GM12878 (cell line): ENCODE results near the gene MTIF2. TPM values are rescaled to one million over a fixed set of nuclear protein-coding genes. Genes with fewer than 3 reads are reported as not detected.

ENCODE experiments used
- BHLHE40 ChIP-seq, 2 experiments: fragments of 450-650 bp in 1 of 2; IDR thresholded peaks; 2 replicates each; pipeline ENCODE4 v1.6.1; 2011 to 2017; ENCODE audit warnings: low read depth in 2 of 2, borderline replicate concordance in 1 of 2, improper control_type of control experiment in 1 of 2, low read length in 1 of 2, mild to moderate bottlenecking in 1 of 2
- CBFB ChIP-seq: IDR thresholded peaks from 2 replicates; pipeline ENCODE4 v1.6.1; 2016; ENCODE audit warnings: antibody characterized with exemption, low read depth
- CEBPB ChIP-seq, 2 experiments: fragments of 150-350 bp in 1 of 2; IDR thresholded peaks; 2 replicates each; pipeline ENCODE4 v1.6.1; 2012 to 2014; ENCODE audit warnings: low read depth in 2 of 2, low read length in 2 of 2, borderline replicate concordance in 1 of 2, inconsistent platforms in 1 of 2
- CREB1 ChIP-seq: IDR thresholded peaks from 2 replicates; pipeline ENCODE4 v1.6.1; 2012; ENCODE audit warnings: low read depth, mild to moderate bottlenecking, inconsistent platforms
- GABPA ChIP-seq: IDR thresholded peaks from 2 replicates; pipeline ENCODE4 v1.6.1; 2014; ENCODE audit warnings: antibody characterized with exemption, low read depth, mild to moderate bottlenecking, inconsistent platforms
- HDGF ChIP-seq: fragments of 450-650 bp; IDR thresholded peaks from 2 replicates; pipeline ENCODE4 v1.6.1; 2016; ENCODE audit warnings: antibody characterized with exemption
- JUNB ChIP-seq: IDR thresholded peaks from 2 replicates; pipeline ENCODE4 v1.6.1; 2016; ENCODE audit warnings: antibody characterized with exemption, mild to moderate bottlenecking
- KLF5 ChIP-seq: fragments of 450-650 bp; IDR thresholded peaks from 2 replicates; pipeline ENCODE4 v1.6.1; 2014; ENCODE audit warnings: mild to moderate bottlenecking; ENCODE audit not compliant: partially characterized antibody
- MEF2B ChIP-seq: fragments of 450-650 bp; IDR thresholded peaks from 2 replicates; pipeline ENCODE4 v1.6.1; 2018; ENCODE audit warnings: mild to moderate bottlenecking, moderate library complexity; ENCODE audit not compliant: partially characterized antibody, poor library complexity, severe bottlenecking
- MTA2 ChIP-seq: fragments of 450-650 bp; IDR thresholded peaks from 2 replicates; pipeline ENCODE4 v1.6.1; 2016; ENCODE audit warnings: low read depth, mild to moderate bottlenecking, moderate library complexity
- NFIC ChIP-seq: IDR thresholded peaks from 2 replicates; pipeline ENCODE4 v1.6.1; 2012; ENCODE audit warnings: low read depth, mild to moderate bottlenecking, inconsistent platforms, low read length, moderate library complexity
- NFXL1 ChIP-seq: fragments of 450-650 bp; IDR thresholded peaks from 2 replicates; pipeline ENCODE4 v1.6.1; 2017; ENCODE audit warnings: antibody characterized with exemption, mild to moderate bottlenecking, borderline replicate concordance
- PAX5 ChIP-seq: IDR thresholded peaks from 2 replicates; pipeline ENCODE4 v1.6.1; 2011; ENCODE audit warnings: low read depth, low read length, borderline replicate concordance
- PRDM15 ChIP-seq: fragments of 450-650 bp; formaldehyde crosslinking; IDR thresholded peaks from 2 replicates; pipeline ENCODE4 v1.4.0; 2020; ENCODE audit warnings: mild to moderate bottlenecking, moderate library complexity
- RAD51 ChIP-seq: fragments of 450-650 bp; IDR thresholded peaks from 2 replicates; pipeline ENCODE4 v1.6.1; 2016; ENCODE audit warnings: moderate library complexity, mild to moderate bottlenecking, inconsistent platforms
- RB1 ChIP-seq: fragments of 450-650 bp; formaldehyde crosslinking; IDR thresholded peaks from 2 replicates; pipeline ENCODE4 v1.6.1; 2017; ENCODE audit warnings: mild to moderate bottlenecking, borderline replicate concordance
- RCOR1 ChIP-seq: conservative IDR thresholded peaks from 2 replicates; pipeline ENCODE4 v1.6.1; 2012; ENCODE audit warnings: low read depth, low read length, improper control_type of control experiment
- RELA ChIP-seq: fragments of 450-650 bp; IDR thresholded peaks from 2 replicates; pipeline ENCODE4 v1.8.0; 2014; ENCODE audit warnings: borderline replicate concordance; ENCODE audit not compliant: partially characterized antibody
- SUZ12 ChIP-seq: fragments of 200-600 bp; sonication (generic); IDR thresholded peaks from one replicate; pipeline ENCODE4 v1.6.1; 2018; ENCODE audit warnings: antibody characterized with exemption, mild to moderate bottlenecking; ENCODE audit not compliant: unreplicated experiment
- TCF3 ChIP-seq: IDR thresholded peaks from 2 replicates; pipeline ENCODE4 v1.6.1; 2012; ENCODE audit warnings: low read depth, mild to moderate bottlenecking, low read length, borderline replicate concordance; ENCODE audit not compliant: insufficient read depth
- ZNF24 ChIP-seq: fragments of 450-650 bp; IDR thresholded peaks from 2 replicates; pipeline ENCODE4 v1.6.1; 2017; ENCODE audit warnings: antibody characterized with exemption, mild to moderate bottlenecking
- ZSCAN29 ChIP-seq: fragments of 450-650 bp; IDR thresholded peaks from 2 replicates; pipeline ENCODE4 v1.6.1; 2017; ENCODE audit warnings: mild to moderate bottlenecking, moderate library complexity
- polyA plus RNA-seq, 11 experiments: library from polyadenylated mRNA; depleted of rRNA in 4 of 11; unstranded in 6 of 11; stranded (reverse) in 5 of 11; fragments of >200 nt; fragmentation: Nextera tagmentation in 4 of 11; fragmentation: Illumina TruSeq in 1 of 11; extraction: Ambion mirVana in 4 of 11; extraction: Trizol in 1 of 11; gene quantifications; 1 replicate in 1 of 11; 2 replicates in 10 of 11; pipeline versions ENCODE4 v1.2.1 to v1.2.3, GENCODE V29; 2011 to 2016; ENCODE audit warnings: inconsistent platforms in 2 of 11, missing spikeins in 2 of 11, low read depth in 1 of 11
- total RNA-seq, 4 experiments: library from RNA; depleted of rRNA in 3 of 4; stranded (reverse); fragments of >200 nt in 3 of 4; fragmentation: Illumina TruSeq in 1 of 4; extraction: Trizol in 1 of 4; gene quantifications; 2 replicates each; pipeline versions ENCODE4 v1.2.1 to v1.2.3, GENCODE V29; 2013 to 2021
- TF ChIP-seq, protein P1 (sequence below): fragments of 450-650 bp; IDR thresholded peaks from 2 replicates; pipeline ENCODE4 v1.6.1; 2017; ENCODE audit warnings: mild to moderate bottlenecking
- TF ChIP-seq, protein P2 (sequence below): fragments of 450-650 bp; IDR thresholded peaks from 2 replicates; pipeline ENCODE4 v1.6.1; 2014; ENCODE audit warnings: mild to moderate bottlenecking
- TF ChIP-seq, protein P3 (sequence below): IDR thresholded peaks from 2 replicates; pipeline ENCODE4 v1.6.1; 2011; ENCODE audit warnings: low read depth, mild to moderate bottlenecking, low read length, moderate library complexity, borderline replicate concordance; ENCODE audit errors: extremely low read depth

The MTIF2 gene
- total and polyA plus RNA-seq, 10 of the 15 experiments (the other 5 are each of a cell fraction or from before 2014, with no cell fraction given) = 26.4 to 63.7 (median 40.0) TPM

- TF ChIP-seq, protein P1, sequence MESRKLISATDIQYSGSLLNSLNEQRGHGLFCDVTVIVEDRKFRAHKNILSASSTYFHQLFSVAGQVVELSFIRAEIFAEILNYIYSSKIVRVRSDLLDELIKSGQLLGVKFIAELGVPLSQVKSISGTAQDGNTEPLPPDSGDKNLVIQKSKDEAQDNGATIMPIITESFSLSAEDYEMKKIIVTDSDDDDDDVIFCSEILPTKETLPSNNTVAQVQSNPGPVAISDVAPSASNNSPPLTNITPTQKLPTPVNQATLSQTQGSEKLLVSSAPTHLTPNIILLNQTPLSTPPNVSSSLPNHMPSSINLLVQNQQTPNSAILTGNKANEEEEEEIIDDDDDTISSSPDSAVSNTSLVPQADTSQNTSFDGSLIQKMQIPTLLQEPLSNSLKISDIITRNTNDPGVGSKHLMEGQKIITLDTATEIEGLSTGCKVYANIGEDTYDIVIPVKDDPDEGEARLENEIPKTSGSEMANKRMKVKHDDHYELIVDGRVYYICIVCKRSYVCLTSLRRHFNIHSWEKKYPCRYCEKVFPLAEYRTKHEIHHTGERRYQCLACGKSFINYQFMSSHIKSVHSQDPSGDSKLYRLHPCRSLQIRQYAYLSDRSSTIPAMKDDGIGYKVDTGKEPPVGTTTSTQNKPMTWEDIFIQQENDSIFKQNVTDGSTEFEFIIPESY = no peak
- peak; percentile 69; the same call in 1 of the 2 replicates for TF ChIP-seq CREB1
- TF ChIP-seq PAX5 = peak; percentile 52; the same call in 1 of the 2 replicates
- TF ChIP-seq NFXL1 = no peak
- TF ChIP-seq GABPA = peak; percentile 77; the same call in 1 of the 2 replicates
- TF ChIP-seq BHLHE40 (IDR thresholded peaks at IDR 0.05; ENCODE audit: borderline replicate concordance in 1 of 2, low read depth in 2 of 2, low read length in 1 of 2) = 0 out of 4 replicates have a peak, but pooled peaks of 1 of the 2 experiments have one; percentile 21
- peak; percentile 99 for TF ChIP-seq NFIC
- TF ChIP-seq RELA = no peak
- TF ChIP-seq RB1 = no peak
- TF ChIP-seq JUNB = peak; percentile 100
- TF ChIP-seq MTA2 = peak; percentile 98
- TF ChIP-seq, protein P2, sequence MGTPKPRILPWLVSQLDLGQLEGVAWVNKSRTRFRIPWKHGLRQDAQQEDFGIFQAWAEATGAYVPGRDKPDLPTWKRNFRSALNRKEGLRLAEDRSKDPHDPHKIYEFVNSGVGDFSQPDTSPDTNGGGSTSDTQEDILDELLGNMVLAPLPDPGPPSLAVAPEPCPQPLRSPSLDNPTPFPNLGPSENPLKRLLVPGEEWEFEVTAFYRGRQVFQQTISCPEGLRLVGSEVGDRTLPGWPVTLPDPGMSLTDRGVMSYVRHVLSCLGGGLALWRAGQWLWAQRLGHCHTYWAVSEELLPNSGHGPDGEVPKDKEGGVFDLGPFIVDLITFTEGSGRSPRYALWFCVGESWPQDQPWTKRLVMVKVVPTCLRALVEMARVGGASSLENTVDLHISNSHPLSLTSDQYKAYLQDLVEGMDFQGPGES = no peak
- TF ChIP-seq TCF3 = no peak
- peak; percentile 62 for TF ChIP-seq MEF2B
- TF ChIP-seq ZSCAN29 = no peak
- no peak for TF ChIP-seq RCOR1
- no peak for TF ChIP-seq HDGF
- peak; percentile 91 for TF ChIP-seq CBFB
- TF ChIP-seq PRDM15 (CRISPR knock-in tag) = no peak
- TF ChIP-seq RAD51 = no peak
- TF ChIP-seq, protein P3, sequence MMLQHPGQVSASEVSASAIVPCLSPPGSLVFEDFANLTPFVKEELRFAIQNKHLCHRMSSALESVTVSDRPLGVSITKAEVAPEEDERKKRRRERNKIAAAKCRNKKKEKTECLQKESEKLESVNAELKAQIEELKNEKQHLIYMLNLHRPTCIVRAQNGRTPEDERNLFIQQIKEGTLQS = no peak
- TF ChIP-seq KLF5 = no peak
- TF ChIP-seq CEBPB (IDR thresholded peaks at IDR 0.05; ENCODE audit: borderline replicate concordance in 1 of 2, low read depth in 2 of 2, low read length in 2 of 2) = peak in 1 of 2 experiments; percentile 96; a peak in 1 of 4 replicates
- no peak for TF ChIP-seq SUZ12
- 0 out of 2 replicates have a peak, but pooled peaks have one; percentile 46 for TF ChIP-seq ZNF24
These were observed 42.4 kb upstream of the MTIF2 start (continued) for GRCh38 chr2:55311444-55311870.
